B cell (primary cell): ENCODE results near the gene GPR183.

Experiments
- EZH2 ChIP-seq: IDR thresholded peaks from 2 replicates; pipeline ENCODE4 v1.6.1; 2012; ENCODE audit warnings: borderline replicate concordance, low read depth, mild to moderate bottlenecking, moderate library complexity, low read length; ENCODE audit not compliant: insufficient read depth, poor library complexity, severe bottlenecking
- TF ChIP-seq, protein P1 (sequence below): fragments of 200-600 bp; IDR thresholded peaks from one replicate; pipeline ENCODE4 v1.8.0; 2022; ENCODE audit warnings: antibody characterized with exemption, mild to moderate bottlenecking

DNA sequence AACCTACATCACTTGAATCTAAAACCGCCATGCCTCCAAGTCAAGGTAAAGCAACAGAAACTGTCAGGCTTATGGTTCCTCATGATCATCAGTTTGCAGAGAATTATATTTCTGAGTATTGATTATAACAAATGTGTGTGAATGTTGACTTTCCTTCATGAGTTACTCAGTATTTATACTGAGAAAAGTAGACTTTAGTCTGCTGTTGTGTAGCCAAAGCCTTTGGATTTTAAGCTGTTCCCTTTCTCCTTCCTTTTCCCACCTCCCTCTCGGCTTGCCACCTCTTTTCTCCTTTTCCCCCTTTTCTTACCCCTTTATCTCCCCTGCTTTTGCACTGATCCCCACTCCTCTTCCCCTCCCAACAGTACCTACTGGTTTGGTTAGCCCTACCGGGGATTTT lies 28.4 kb downstream of the GPR183 start:
- TF ChIP-seq, protein P1, sequence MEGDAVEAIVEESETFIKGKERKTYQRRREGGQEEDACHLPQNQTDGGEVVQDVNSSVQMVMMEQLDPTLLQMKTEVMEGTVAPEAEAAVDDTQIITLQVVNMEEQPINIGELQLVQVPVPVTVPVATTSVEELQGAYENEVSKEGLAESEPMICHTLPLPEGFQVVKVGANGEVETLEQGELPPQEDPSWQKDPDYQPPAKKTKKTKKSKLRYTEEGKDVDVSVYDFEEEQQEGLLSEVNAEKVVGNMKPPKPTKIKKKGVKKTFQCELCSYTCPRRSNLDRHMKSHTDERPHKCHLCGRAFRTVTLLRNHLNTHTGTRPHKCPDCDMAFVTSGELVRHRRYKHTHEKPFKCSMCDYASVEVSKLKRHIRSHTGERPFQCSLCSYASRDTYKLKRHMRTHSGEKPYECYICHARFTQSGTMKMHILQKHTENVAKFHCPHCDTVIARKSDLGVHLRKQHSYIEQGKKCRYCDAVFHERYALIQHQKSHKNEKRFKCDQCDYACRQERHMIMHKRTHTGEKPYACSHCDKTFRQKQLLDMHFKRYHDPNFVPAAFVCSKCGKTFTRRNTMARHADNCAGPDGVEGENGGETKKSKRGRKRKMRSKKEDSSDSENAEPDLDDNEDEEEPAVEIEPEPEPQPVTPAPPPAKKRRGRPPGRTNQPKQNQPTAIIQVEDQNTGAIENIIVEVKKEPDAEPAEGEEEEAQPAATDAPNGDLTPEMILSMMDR, result no peak
- no peak for TF ChIP-seq EZH2
